Small intestine (tissue), 16 donors: ENCODE results near the gene FBXL12. TPM values are rescaled to one million over a fixed set of nuclear protein-coding genes. Genes with fewer than 3 reads are reported as not detected.

Source experiments
- DNase-seq, 2 donors: peaks; one replicate each; pipeline versions ENCODE4 v3.0.0 to v3.0.0-alpha.2; 2013
- FAIRE-seq: peaks from 2 replicates; lab custom pipeline; 2012; peaks lifted over from hg19 to GRCh38; lab: Jason Lieb, UNC
- H3K27ac ChIP-seq, 3 donors: one replicate each; pipeline ENCODE4 v1.5.1; 2013; ENCODE audit warnings: low read length in 2 of 3, mild to moderate bottlenecking in 2 of 3, control low read depth in 1 of 3, inconsistent platforms in 1 of 3, low read depth in 1 of 3, moderate library complexity in 1 of 3
- H3K27me3 ChIP-seq, 3 donors: one replicate each; pipeline ENCODE4 v1.6.1; 2013; ENCODE audit warnings: low read length in 3 of 3, inconsistent platforms in 1 of 3; ENCODE audit not compliant: control insufficient read depth in 3 of 3, insufficient read depth in 3 of 3
- H3K36me3 ChIP-seq, 3 donors: one replicate each; pipeline ENCODE4 v1.6.1; 2013; ENCODE audit warnings: low read length in 3 of 3, inconsistent platforms in 1 of 3, low read depth in 1 of 3, mild to moderate bottlenecking in 1 of 3, moderate library complexity in 1 of 3; ENCODE audit not compliant: control insufficient read depth in 3 of 3, insufficient read depth in 2 of 3
- H3K4me1 ChIP-seq, 3 donors: one replicate each; pipeline ENCODE4 v1.6.1; 2013; ENCODE audit warnings: low read length in 2 of 3, inconsistent platforms in 1 of 3, low read depth in 1 of 3, mild to moderate bottlenecking in 1 of 3, moderate library complexity in 1 of 3; ENCODE audit not compliant: control insufficient read depth in 3 of 3, insufficient read depth in 2 of 3
- H3K4me3 ChIP-seq, 3 donors: one replicate each; pipeline ENCODE4 v1.5.1; 2013; ENCODE audit warnings: low read length in 3 of 3, control low read depth in 1 of 3, inconsistent platforms in 1 of 3, low read depth in 1 of 3, mild to moderate bottlenecking in 1 of 3, moderate library complexity in 1 of 3
- H3K9me3 ChIP-seq, 2 donors: one replicate each; pipeline ENCODE4 v1.6.1; 2013; ENCODE audit warnings: low read depth in 1 of 2, low read length in 1 of 2; ENCODE audit not compliant: control insufficient read depth in 2 of 2, insufficient read depth in 1 of 2
- WGBS, 3 donors: extraction: QIAGEN DNeasy Blood & Tissue Kit; methylation state at CpG; one replicate each; pipeline ENCODE4 v1.1.7; 2013; 5-methylcytosine and 5-hydroxymethylcytosine counted together
- long read RNA-seq, 10 donors: transcript quantifications; one replicate each; lab custom pipeline, GENCODE V29; 2026
- polyA plus RNA-seq, 4 donors: library from polyadenylated mRNA; stranded (reverse) in 3 of 4; unstranded in 1 of 4; fragments of 200-250 nt in 3 of 4; fragments of 120-200 nt in 1 of 4; gene quantifications; one replicate each; pipeline versions ENCODE4 v1.2.1 to v1.2.3, GENCODE V29; 2013
- donor health status: healthy with polysubstance abuse.
- donor health status: control.
- donor health status: control.
- donor health status: Bipolar disorder and iron deficiency.
- donor health status: healthy.

Gene FBXL12, protein sequence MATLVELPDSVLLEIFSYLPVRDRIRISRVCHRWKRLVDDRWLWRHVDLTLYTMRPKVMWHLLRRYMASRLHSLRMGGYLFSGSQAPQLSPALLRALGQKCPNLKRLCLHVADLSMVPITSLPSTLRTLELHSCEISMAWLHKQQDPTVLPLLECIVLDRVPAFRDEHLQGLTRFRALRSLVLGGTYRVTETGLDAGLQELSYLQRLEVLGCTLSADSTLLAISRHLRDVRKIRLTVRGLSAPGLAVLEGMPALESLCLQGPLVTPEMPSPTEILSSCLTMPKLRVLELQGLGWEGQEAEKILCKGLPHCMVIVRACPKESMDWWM
- 10 to 100 TPM; 17.1 to 39.4 (median 31.7) TPM for polyA plus RNA-seq
- long read RNA-seq, donor 1 = 0 reads
- long read RNA-seq, donor 2, partial matches to known transcripts = 0 of 4 reads
- long read RNA-seq, donor 2, other reads (novel, unspliced or antisense) = 0 of 4 reads
- long read RNA-seq, donor 3, transcript FBXL12-206 (3 exons, 1,843 nt) = minor isoform, 5 of 17 reads
- long read RNA-seq, donor 3, transcript FBXL12-201 (3 exons, 1,852 nt) = major isoform, 9 of 17 reads
- long read RNA-seq, donor 3, partial matches to known transcripts = 0 of 17 reads
- long read RNA-seq, donor 3, other reads (novel, unspliced or antisense) = 0 of 17 reads
- long read RNA-seq, donor 4, partial matches to known transcripts = 0 of 1 reads
- long read RNA-seq, donor 4, other reads (novel, unspliced or antisense) = 0 of 1 reads
- long read RNA-seq, donor 5, partial matches to known transcripts = 0 of 1 reads
- long read RNA-seq, donor 5, other reads (novel, unspliced or antisense) = 0 of 1 reads
- long read RNA-seq, donor 6, transcript FBXL12-201 (3 exons, 1,852 nt) = major isoform, 6 of 10 reads
- long read RNA-seq, donor 6, partial matches to known transcripts = 0 of 10 reads
- long read RNA-seq, donor 6, other reads (novel, unspliced or antisense) = 0 of 10 reads
- long read RNA-seq, donor 7, transcript FBXL12-201 (3 exons, 1,852 nt) = major isoform, 10 of 41 reads
- long read RNA-seq, donor 7, partial matches to known transcripts = 24 of 41 reads
- long read RNA-seq, donor 7, other reads (novel, unspliced or antisense) = 0 of 41 reads
- long read RNA-seq, donor 8, partial matches to known transcripts = 0 of 2 reads
- long read RNA-seq, donor 8, other reads (novel, unspliced or antisense) = 0 of 2 reads
- long read RNA-seq, donor 9, partial matches to known transcripts = 0 of 6 reads
- long read RNA-seq, donor 9, other reads (novel, unspliced or antisense) = 0 of 6 reads
- long read RNA-seq, donor 10, transcript FBXL12-201 (3 exons, 1,852 nt) = minor isoform, 5 of 782 reads
- long read RNA-seq, donor 10, transcript FBXL12-206 (3 exons, 1,843 nt) = major isoform, 6 of 782 reads
- long read RNA-seq, donor 10, partial matches to known transcripts = 704 of 782 reads
- long read RNA-seq, donor 10, other reads (novel, unspliced or antisense) = 63 of 782 reads

GRCh38 chr19:9818734-9819595 is at the start of gene FBXL12:
Gene FBXL12 (minus strand): TSS chr19:9819079. CDS start chr19:9818813, 266 bp downstream.
- FAIRE-seq (peak; percentile 30), DNase-seq (peak; percentile 100)
- WGBS, 3 donors = 0 to 1% (median 1%) methylated on average over 71 to 82 of the region's 82 CpGs
- Histone ChIP-seq H3K4me1 (peaks cover 0 to 5% (median 0%) of the 10 kb centered on the region in 3 donors), H3K4me3 (peak within 1 kb of the TSS; percentile 86 to 93 (median 89)), H3K9me3 (peaks cover 0 to 3% of the 10 kb centered on the region in 2 donors), H3K36me3 (peaks cover 0 to 5% (median 0%) of the 10 kb centered on the region in 3 donors), H3K27ac (peak within 1 kb of the TSS; percentile 95 to 99 (median 97)), H3K27me3 (no peaks in the 10 kb centered on the region)

GRCh38 chr19:9865732-9866501 is 47.0 kb upstream of the FBXL12 start:
- Histone ChIP-seq H3K4me3 (no peak overlapping the region), H3K27ac (no peak overlapping the region), H3K27me3 (no peaks in the 10 kb centered on the region), H3K36me3 (no peaks in the 10 kb centered on the region), H3K9me3 (no peaks in the 10 kb centered on the region), H3K4me1 (no peaks in the 10 kb centered on the region)
- DNase-seq (peak in 1 of 2 donors; percentile 50), FAIRE-seq (no peak)
- 75 to 82% (median 82%) methylated on average over 16 of the region's 16 CpGs for WGBS, 3 donors

- Histone ChIP-seq H3K27me3 (no peaks in the 10 kb centered on the region), H3K9me3 (no peaks in the 10 kb centered on the region), H3K4me1 (no peaks in the 10 kb centered on the region), H3K36me3 (no peaks in the 10 kb centered on the region), H3K27ac (peak overlapping the region in 1 of 3 donors; percentile 6), H3K4me3 (no peak overlapping the region)
- FAIRE-seq (no peak), DNase-seq (no peak)
- WGBS, 3 donors = 55 to 73% (median 67%) methylated on average over 5 of the region's 5 CpGs
Observed at GRCh38 chr19:9863759-9864158, 44.9 kb upstream of the FBXL12 start.

DNA sequence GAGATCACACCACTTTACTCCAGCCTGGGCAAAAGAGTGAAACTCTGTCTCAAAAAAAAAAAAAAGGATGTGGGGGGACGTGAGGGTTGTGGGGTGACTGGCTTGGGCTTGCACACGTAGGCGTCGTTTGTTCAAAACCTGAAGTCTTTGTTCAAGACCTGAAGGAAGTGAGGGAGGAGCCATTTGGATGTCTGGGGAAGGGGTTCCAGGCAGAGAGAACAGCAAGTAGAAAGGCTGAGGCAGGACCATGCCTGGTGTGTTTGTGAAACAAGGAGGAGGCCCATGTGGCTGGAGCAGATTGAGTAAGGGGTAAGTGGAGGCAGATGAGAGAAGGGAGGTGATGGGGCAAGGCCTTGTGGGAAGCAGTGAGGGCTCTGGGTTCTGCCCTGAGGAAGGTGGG is 44.1 kb upstream of the FBXL12 start:
- Histone ChIP-seq H3K27me3 (no peaks in the 10 kb centered on the region), H3K4me1 (no peaks in the 10 kb centered on the region), H3K4me3 (peak overlapping the region in 1 of 3 donors; percentile 11), H3K27ac (peak overlapping the region in 2 of 3 donors; percentile 24 to 64), H3K36me3 (no peaks in the 10 kb centered on the region), H3K9me3 (no peaks in the 10 kb centered on the region)
- DNase-seq (peak in 1 of 2 donors; percentile 52), FAIRE-seq (no peak)
- WGBS, 3 donors = 63 to 68% (median 63%) methylated on average over 4 of the region's 4 CpGs

DNA sequence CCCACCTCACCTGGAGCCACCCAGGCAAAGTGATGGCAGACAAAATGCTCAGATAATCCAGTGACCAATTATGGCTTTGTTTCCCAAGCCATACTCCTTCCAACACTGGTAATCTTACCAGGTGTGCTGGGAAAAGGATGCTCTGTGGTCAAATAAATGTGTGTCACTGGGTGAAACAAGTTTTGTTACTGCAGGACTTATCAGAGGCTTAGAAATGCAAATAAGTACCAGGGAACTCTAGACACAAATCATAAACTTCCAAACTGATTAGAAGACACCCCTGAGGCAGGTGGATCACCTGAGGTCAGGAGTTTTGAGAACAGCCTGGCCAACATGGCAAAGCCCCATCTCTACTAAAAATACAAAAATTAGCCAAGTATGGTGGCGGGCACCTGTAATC is 42.6 kb upstream of the FBXL12 start:
- no peaks in the 10 kb centered on the region for H3K36me3 ChIP-seq
- H3K4me3 ChIP-seq = no peak overlapping the region
- no peaks in the 10 kb centered on the region for H3K4me1 ChIP-seq
- no peak for DNase-seq
- no peaks in the 10 kb centered on the region for H3K27me3 ChIP-seq
- no peak for FAIRE-seq
- H3K9me3 ChIP-seq = no peaks in the 10 kb centered on the region
- H3K27ac ChIP-seq = no peak overlapping the region
- WGBS, 3 donors = 90 to 100% (median 92%) methylated on average over 1 of the region's 1 CpG

- H3K27ac ChIP-seq = no peak overlapping the region
- no peaks in the 10 kb centered on the region for H3K36me3 ChIP-seq
- H3K27me3 ChIP-seq = no peaks in the 10 kb centered on the region
- H3K9me3 ChIP-seq = no peaks in the 10 kb centered on the region
- FAIRE-seq = no peak
- H3K4me3 ChIP-seq = no peak overlapping the region
- WGBS, 3 donors = 86 to 91% (median 89%) methylated on average over 8 of the region's 8 CpGs
- no peak for DNase-seq
- no peaks in the 10 kb centered on the region for H3K4me1 ChIP-seq
Observed at GRCh38 chr19:9860407-9860806, 41.5 kb upstream of the FBXL12 start.

GRCh38 chr19:9858766-9859165 is 39.9 kb upstream of the FBXL12 start:
- H3K27ac ChIP-seq = peak overlapping the region in 2 of 3 donors; percentile 7 to 62
- DNase-seq (no peak), FAIRE-seq (no peak)

More at GRCh38 chr19:9858766-9859165, 39.9 kb upstream of the FBXL12 start:
- Histone ChIP-seq H3K4me3 (no peak overlapping the region), H3K36me3 (no peaks in the 10 kb centered on the region), H3K9me3 (peaks cover 0 to 3% of the 10 kb centered on the region in 2 donors), H3K27me3 (no peaks in the 10 kb centered on the region), H3K4me1 (no peaks in the 10 kb centered on the region)
